Stimulated activated CD4-positive, alpha-beta T cell treated with anti-CD3 and anti-CD28 coated beads, TNF-alpha, amount 100 ng/mL, for 48 hours (primary cell): ENCODE data around the gene TRAF4.
"Not testable (repeated sequence)": the region's sequence is repeated elsewhere in the genome, so short reads cannot be mapped to it uniquely, and the experiment has no call there.

ENCODE experiments used
- DNase-seq, 3 donors: peaks; one replicate each; pipeline ENCODE4 v3.0.0-alpha.2; 2020; ENCODE audit warnings: low read depth in 3 of 3

The TRAF4 gene

GRCh38 chr17:28783161-28783560 is 39.4 kb downstream of the TRAF4 start:
- DNase-seq = no peak

GRCh38 chr17:28788100-28788499 is 44.3 kb downstream of the TRAF4 start:
- DNase-seq = no peak

GRCh38 chr17:28792877-28793661 is 49.3 kb downstream of the TRAF4 start:
- no peak for DNase-seq

GRCh38 chr17:28794846-28795441 is 51.1 kb downstream of the TRAF4 start:
- DNase-seq = not testable (repeated sequence)

GRCh38 chr17:28796062-28796461 is 52.3 kb downstream of the TRAF4 start:
- DNase-seq = no peak
